ENCODE results near the gene ROMO1.

GRCh38 chr20:35664466-35665206, 34.6 kb upstream of the ROMO1 start, which contains the start of the genes CPNE1 and RBM12:
- TF ChIP-seq, protein P1, sequence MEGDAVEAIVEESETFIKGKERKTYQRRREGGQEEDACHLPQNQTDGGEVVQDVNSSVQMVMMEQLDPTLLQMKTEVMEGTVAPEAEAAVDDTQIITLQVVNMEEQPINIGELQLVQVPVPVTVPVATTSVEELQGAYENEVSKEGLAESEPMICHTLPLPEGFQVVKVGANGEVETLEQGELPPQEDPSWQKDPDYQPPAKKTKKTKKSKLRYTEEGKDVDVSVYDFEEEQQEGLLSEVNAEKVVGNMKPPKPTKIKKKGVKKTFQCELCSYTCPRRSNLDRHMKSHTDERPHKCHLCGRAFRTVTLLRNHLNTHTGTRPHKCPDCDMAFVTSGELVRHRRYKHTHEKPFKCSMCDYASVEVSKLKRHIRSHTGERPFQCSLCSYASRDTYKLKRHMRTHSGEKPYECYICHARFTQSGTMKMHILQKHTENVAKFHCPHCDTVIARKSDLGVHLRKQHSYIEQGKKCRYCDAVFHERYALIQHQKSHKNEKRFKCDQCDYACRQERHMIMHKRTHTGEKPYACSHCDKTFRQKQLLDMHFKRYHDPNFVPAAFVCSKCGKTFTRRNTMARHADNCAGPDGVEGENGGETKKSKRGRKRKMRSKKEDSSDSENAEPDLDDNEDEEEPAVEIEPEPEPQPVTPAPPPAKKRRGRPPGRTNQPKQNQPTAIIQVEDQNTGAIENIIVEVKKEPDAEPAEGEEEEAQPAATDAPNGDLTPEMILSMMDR (conservative IDR thresholded peaks at IDR 0.05; ENCODE audit: low read depth in 2 of 2) = no peak
- TF ChIP-seq JUNB (IDR thresholded peaks at IDR 0.05; ENCODE audit: unreplicated experiment) (no peak), ETS1 (IDR thresholded peaks at IDR 0.05) (peak; percentile 59), EZH2 (IDR thresholded peaks at IDR 0.05; ENCODE audit: low read depth, unreplicated experiment) (no peak), STAT1 (IDR thresholded peaks at IDR 0.05; ENCODE audit: unreplicated experiment) (no peak), POLR2AphosphoS5 (IDR thresholded peaks at IDR 0.05; ENCODE audit: low read depth) (peak; percentile 99), EZH2phosphoT487 (IDR thresholded peaks at IDR 0.05; ENCODE audit: unreplicated experiment) (no peak), CREB1 (CRISPR knock-in tag; IDR thresholded peaks at IDR 0.05; ENCODE audit: low read depth) (peak; percentile 89), ZNF462 (CRISPR knock-in tag; IDR thresholded peaks at IDR 0.05) (no peak)
- TF ChIP-seq, protein P2, sequence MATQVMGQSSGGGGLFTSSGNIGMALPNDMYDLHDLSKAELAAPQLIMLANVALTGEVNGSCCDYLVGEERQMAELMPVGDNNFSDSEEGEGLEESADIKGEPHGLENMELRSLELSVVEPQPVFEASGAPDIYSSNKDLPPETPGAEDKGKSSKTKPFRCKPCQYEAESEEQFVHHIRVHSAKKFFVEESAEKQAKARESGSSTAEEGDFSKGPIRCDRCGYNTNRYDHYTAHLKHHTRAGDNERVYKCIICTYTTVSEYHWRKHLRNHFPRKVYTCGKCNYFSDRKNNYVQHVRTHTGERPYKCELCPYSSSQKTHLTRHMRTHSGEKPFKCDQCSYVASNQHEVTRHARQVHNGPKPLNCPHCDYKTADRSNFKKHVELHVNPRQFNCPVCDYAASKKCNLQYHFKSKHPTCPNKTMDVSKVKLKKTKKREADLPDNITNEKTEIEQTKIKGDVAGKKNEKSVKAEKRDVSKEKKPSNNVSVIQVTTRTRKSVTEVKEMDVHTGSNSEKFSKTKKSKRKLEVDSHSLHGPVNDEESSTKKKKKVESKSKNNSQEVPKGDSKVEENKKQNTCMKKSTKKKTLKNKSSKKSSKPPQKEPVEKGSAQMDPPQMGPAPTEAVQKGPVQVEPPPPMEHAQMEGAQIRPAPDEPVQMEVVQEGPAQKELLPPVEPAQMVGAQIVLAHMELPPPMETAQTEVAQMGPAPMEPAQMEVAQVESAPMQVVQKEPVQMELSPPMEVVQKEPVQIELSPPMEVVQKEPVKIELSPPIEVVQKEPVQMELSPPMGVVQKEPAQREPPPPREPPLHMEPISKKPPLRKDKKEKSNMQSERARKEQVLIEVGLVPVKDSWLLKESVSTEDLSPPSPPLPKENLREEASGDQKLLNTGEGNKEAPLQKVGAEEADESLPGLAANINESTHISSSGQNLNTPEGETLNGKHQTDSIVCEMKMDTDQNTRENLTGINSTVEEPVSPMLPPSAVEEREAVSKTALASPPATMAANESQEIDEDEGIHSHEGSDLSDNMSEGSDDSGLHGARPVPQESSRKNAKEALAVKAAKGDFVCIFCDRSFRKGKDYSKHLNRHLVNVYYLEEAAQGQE (IDR thresholded peaks at IDR 0.05; ENCODE audit: unreplicated experiment) = peak; percentile 25

Data from GM23338 (cell line).